ENCODE data around the gene DAD1.

Gene DAD1

GRCh38 chr14:22606380-22606779, 17.4 kb upstream of the DAD1 start:
- Histone ChIP-seq H3K4me1 (ENCODE audit: control insufficient read depth in 2 of 2, insufficient read depth in 1 of 2, low read depth in 1 of 2, low read length in 2 of 2) (no peaks in the 10 kb centered on the region), H3K18ac (ENCODE audit: low read length) (no peak overlapping the region), H3K9me3 (replicated peaks in 1 of 2; ENCODE audit: control insufficient read depth in 2 of 2, insufficient read depth in 1 of 2, low read depth in 1 of 2, low read length in 2 of 2) (no peaks in the 10 kb centered on the region), H3K27ac (replicated peaks; ENCODE audit: low read length) (no peak overlapping the region), H2BK12ac (ENCODE audit: low read length) (no peak overlapping the region), H2BK5ac (ENCODE audit: low read length) (no peak overlapping the region), H2BK120ac (ENCODE audit: low read depth, low read length) (no peak overlapping the region), H3K14ac (ENCODE audit: low read length) (no peak overlapping the region), H4K91ac (ENCODE audit: low read depth, low read length, poor library complexity) (no peak overlapping the region), H2BK15ac (ENCODE audit: low read length) (no peak overlapping the region), H3K27me3 (ENCODE audit: control insufficient read depth in 3 of 3, insufficient read depth in 3 of 3, low read depth in 1 of 3, low read length in 3 of 3) (no peaks in the 10 kb centered on the region), H3K9ac (ENCODE audit: low read depth, low read length, poor library complexity) (no peak overlapping the region), H3K4ac (ENCODE audit: low read length) (no peak overlapping the region), H3K36me3 (replicated peaks in 1 of 2; ENCODE audit: control insufficient read depth in 2 of 2, insufficient read depth in 2 of 2, low read length in 2 of 2) (peaks cover 49 to 55% of the 10 kb centered on the region in 2 donors), H3K4me3 (ENCODE audit: low read length in 2 of 2) (no peak overlapping the region), H2AFZ (ENCODE audit: low read length) (no peak overlapping the region), H3K4me2 (ENCODE audit: insufficient read depth, low read length, poor library complexity, severe bottlenecking) (no peak overlapping the region), H3K23ac (ENCODE audit: low read depth, low read length, poor library complexity) (no peak overlapping the region), H4K8ac (ENCODE audit: low read depth, low read length) (no peak overlapping the region), H3K79me1 (ENCODE audit: low read depth, low read length) (no peaks in the 10 kb centered on the region), H2AK5ac (ENCODE audit: low read depth, low read length) (no peak overlapping the region)
- no CpG with 5 or more reads among the region's 6 CpGs for WGBS, 2 donors (ENCODE audit: extremely low coverage in 2 of 2, insufficient read length in 2 of 2, insufficient replicate concordance in 1 of 2)
- no peak for DNase-seq (ENCODE audit: low spot score)

DNA sequence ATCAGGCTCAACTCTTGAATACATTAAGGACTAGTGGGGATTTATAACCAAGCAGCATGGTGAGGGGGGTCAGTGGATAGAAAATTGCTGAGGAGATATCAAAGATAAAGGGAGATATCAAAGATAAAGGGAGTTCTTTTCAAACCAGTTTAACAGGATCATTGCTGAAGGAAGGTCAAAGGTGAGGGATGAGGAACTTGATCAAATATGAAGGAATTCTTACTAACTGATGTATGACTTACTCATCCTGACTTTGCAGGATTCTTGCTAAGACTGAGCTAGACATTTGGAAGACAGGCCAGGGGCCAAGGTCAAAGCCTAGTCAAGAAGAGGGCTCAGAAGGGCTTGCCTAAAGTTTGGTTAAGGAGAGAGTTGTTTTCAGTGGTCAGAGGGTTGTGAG, 13.8 kb upstream of the DAD1 start:
- H2BK120ac ChIP-seq (ENCODE audit: low read depth, low read length) = no peak overlapping the region
- H3K18ac ChIP-seq (ENCODE audit: low read length) = no peak overlapping the region
- no peaks in the 10 kb centered on the region for H3K79me1 ChIP-seq (ENCODE audit: low read depth, low read length)
- no peak overlapping the region for H3K9ac ChIP-seq (ENCODE audit: low read depth, low read length, poor library complexity)
- H3K27ac ChIP-seq (replicated peaks; ENCODE audit: low read length) = no peak overlapping the region
- peaks cover 35 to 43% of the 10 kb centered on the region in 2 donors for H3K36me3 ChIP-seq (replicated peaks in 1 of 2; ENCODE audit: control insufficient read depth in 2 of 2, insufficient read depth in 2 of 2, low read length in 2 of 2)
- peaks cover 0 to 4% of the 10 kb centered on the region in 2 donors for H3K4me1 ChIP-seq (ENCODE audit: control insufficient read depth in 2 of 2, insufficient read depth in 1 of 2, low read depth in 1 of 2, low read length in 2 of 2)
- H3K9me3 ChIP-seq (replicated peaks in 1 of 2; ENCODE audit: control insufficient read depth in 2 of 2, insufficient read depth in 1 of 2, low read depth in 1 of 2, low read length in 2 of 2) = no peaks in the 10 kb centered on the region
- H4K8ac ChIP-seq (ENCODE audit: low read depth, low read length) = no peak overlapping the region
- no peak overlapping the region for H3K14ac ChIP-seq (ENCODE audit: low read length)
- H2BK5ac ChIP-seq (ENCODE audit: low read length) = no peak overlapping the region
- peaks cover 0 to 5% (median 0%) of the 10 kb centered on the region in 3 experiments for H3K27me3 ChIP-seq (ENCODE audit: control insufficient read depth in 3 of 3, insufficient read depth in 3 of 3, low read depth in 1 of 3, low read length in 3 of 3)
- H2AFZ ChIP-seq (ENCODE audit: low read length) = no peak overlapping the region
- no peak overlapping the region for H3K4ac ChIP-seq (ENCODE audit: low read length)
- H3K4me3 ChIP-seq (ENCODE audit: low read length in 2 of 2) = no peak overlapping the region
- no peak overlapping the region for H4K91ac ChIP-seq (ENCODE audit: low read depth, low read length, poor library complexity)
- no peak for DNase-seq (ENCODE audit: low spot score)
- no peak overlapping the region for H3K23ac ChIP-seq (ENCODE audit: low read depth, low read length, poor library complexity)
- H2BK15ac ChIP-seq (ENCODE audit: low read length) = no peak overlapping the region
- H2AK5ac ChIP-seq (ENCODE audit: low read depth, low read length) = no peak overlapping the region
- H3K4me2 ChIP-seq (ENCODE audit: insufficient read depth, low read length, poor library complexity, severe bottlenecking) = no peak overlapping the region
- no peak overlapping the region for H2BK12ac ChIP-seq (ENCODE audit: low read length)

GRCh38 chr14:22601996-22602395, 13.0 kb upstream of the DAD1 start:
- WGBS, 2 donors (ENCODE audit: extremely low coverage in 2 of 2, insufficient read length in 2 of 2, insufficient replicate concordance in 1 of 2) = 100% methylated on average over 1 of the region's 5 CpGs; no CpG with 5 or more reads in 1 of the 2 donors
- no peak overlapping the region for H3K23ac ChIP-seq (ENCODE audit: low read depth, low read length, poor library complexity)
- H2BK12ac ChIP-seq (ENCODE audit: low read length) = no peak overlapping the region
- H3K14ac ChIP-seq (ENCODE audit: low read length) = no peak overlapping the region
- no peak overlapping the region for H2BK15ac ChIP-seq (ENCODE audit: low read length)
- no peak overlapping the region for H3K18ac ChIP-seq (ENCODE audit: low read length)
- no peak overlapping the region for H3K9ac ChIP-seq (ENCODE audit: low read depth, low read length, poor library complexity)
- H3K36me3 ChIP-seq (replicated peaks in 1 of 2; ENCODE audit: control insufficient read depth in 2 of 2, insufficient read depth in 2 of 2, low read length in 2 of 2) = peaks cover 29 to 36% of the 10 kb centered on the region in 2 donors
- H2AK5ac ChIP-seq (ENCODE audit: low read depth, low read length) = no peak overlapping the region
- H2AFZ ChIP-seq (ENCODE audit: low read length) = no peak overlapping the region
- no peak overlapping the region for H3K4me3 ChIP-seq (ENCODE audit: low read length in 2 of 2)
- no peak overlapping the region for H2BK5ac ChIP-seq (ENCODE audit: low read length)
- H3K9me3 ChIP-seq (replicated peaks in 1 of 2; ENCODE audit: control insufficient read depth in 2 of 2, insufficient read depth in 1 of 2, low read depth in 1 of 2, low read length in 2 of 2) = no peaks in the 10 kb centered on the region
- H3K27me3 ChIP-seq (ENCODE audit: control insufficient read depth in 3 of 3, insufficient read depth in 3 of 3, low read depth in 1 of 3, low read length in 3 of 3) = peaks cover 0 to 13% (median 0%) of the 10 kb centered on the region in 3 experiments
- no peak overlapping the region for H3K4ac ChIP-seq (ENCODE audit: low read length)
- no peak overlapping the region for H4K91ac ChIP-seq (ENCODE audit: low read depth, low read length, poor library complexity)
- H3K4me1 ChIP-seq (ENCODE audit: control insufficient read depth in 2 of 2, insufficient read depth in 1 of 2, low read depth in 1 of 2, low read length in 2 of 2) = peaks cover 4 to 6% of the 10 kb centered on the region in 2 donors
- no peak overlapping the region for H2BK120ac ChIP-seq (ENCODE audit: low read depth, low read length)
- H3K27ac ChIP-seq (replicated peaks; ENCODE audit: low read length) = no peak overlapping the region
- no peak overlapping the region for H4K8ac ChIP-seq (ENCODE audit: low read depth, low read length)
- no peak for DNase-seq (ENCODE audit: low spot score)
- no peaks in the 10 kb centered on the region for H3K79me1 ChIP-seq (ENCODE audit: low read depth, low read length)
- no peak overlapping the region for H3K4me2 ChIP-seq (ENCODE audit: insufficient read depth, low read length, poor library complexity, severe bottlenecking)

GRCh38 chr14:22601456-22601855, 12.4 kb upstream of the DAD1 start:
- H2BK120ac ChIP-seq (ENCODE audit: low read depth, low read length) = no peak overlapping the region
- H3K9ac ChIP-seq (ENCODE audit: low read depth, low read length, poor library complexity) = no peak overlapping the region
- H3K36me3 ChIP-seq (replicated peaks in 1 of 2; ENCODE audit: control insufficient read depth in 2 of 2, insufficient read depth in 2 of 2, low read length in 2 of 2) = peaks cover 28 to 32% of the 10 kb centered on the region in 2 donors
- no peak overlapping the region for H3K27ac ChIP-seq (replicated peaks; ENCODE audit: low read length)
- no peak overlapping the region for H3K4ac ChIP-seq (ENCODE audit: low read length)
- no peak overlapping the region for H4K91ac ChIP-seq (ENCODE audit: low read depth, low read length, poor library complexity)
- no peaks in the 10 kb centered on the region for H3K9me3 ChIP-seq (replicated peaks in 1 of 2; ENCODE audit: control insufficient read depth in 2 of 2, insufficient read depth in 1 of 2, low read depth in 1 of 2, low read length in 2 of 2)
- H4K8ac ChIP-seq (ENCODE audit: low read depth, low read length) = no peak overlapping the region
- H2BK15ac ChIP-seq (ENCODE audit: low read length) = no peak overlapping the region
- H3K4me1 ChIP-seq (ENCODE audit: control insufficient read depth in 2 of 2, insufficient read depth in 1 of 2, low read depth in 1 of 2, low read length in 2 of 2) = peaks cover 4 to 6% of the 10 kb centered on the region in 2 donors
- no peak overlapping the region for H3K23ac ChIP-seq (ENCODE audit: low read depth, low read length, poor library complexity)
- H3K4me2 ChIP-seq (ENCODE audit: insufficient read depth, low read length, poor library complexity, severe bottlenecking) = no peak overlapping the region
- H2AK5ac ChIP-seq (ENCODE audit: low read depth, low read length) = no peak overlapping the region
- no CpG with 5 or more reads among the region's 2 CpGs for WGBS, 2 donors (ENCODE audit: extremely low coverage in 2 of 2, insufficient read length in 2 of 2, insufficient replicate concordance in 1 of 2)
- no peaks in the 10 kb centered on the region for H3K79me1 ChIP-seq (ENCODE audit: low read depth, low read length)
- no peak for DNase-seq (ENCODE audit: low spot score)
- H2AFZ ChIP-seq (ENCODE audit: low read length) = no peak overlapping the region
- no peak overlapping the region for H2BK5ac ChIP-seq (ENCODE audit: low read length)
- no peak overlapping the region for H3K18ac ChIP-seq (ENCODE audit: low read length)
- H3K14ac ChIP-seq (ENCODE audit: low read length) = no peak overlapping the region
- H3K27me3 ChIP-seq (ENCODE audit: control insufficient read depth in 3 of 3, insufficient read depth in 3 of 3, low read depth in 1 of 3, low read length in 3 of 3) = peaks cover 0 to 17% (median 0%) of the 10 kb centered on the region in 3 experiments
- no peak overlapping the region for H2BK12ac ChIP-seq (ENCODE audit: low read length)
- no peak overlapping the region for H3K4me3 ChIP-seq (ENCODE audit: low read length in 2 of 2)
